ENCODE measurements around the gene CORO2A.
A peak's percentile ranks its signal among the peaks of the same experiment; 100 is the strongest.
"Not testable (repeated sequence)": the region's sequence is repeated elsewhere in the genome, so short reads cannot be mapped to it uniquely, and the experiment has no call there.

The CORO2A gene

DNA sequence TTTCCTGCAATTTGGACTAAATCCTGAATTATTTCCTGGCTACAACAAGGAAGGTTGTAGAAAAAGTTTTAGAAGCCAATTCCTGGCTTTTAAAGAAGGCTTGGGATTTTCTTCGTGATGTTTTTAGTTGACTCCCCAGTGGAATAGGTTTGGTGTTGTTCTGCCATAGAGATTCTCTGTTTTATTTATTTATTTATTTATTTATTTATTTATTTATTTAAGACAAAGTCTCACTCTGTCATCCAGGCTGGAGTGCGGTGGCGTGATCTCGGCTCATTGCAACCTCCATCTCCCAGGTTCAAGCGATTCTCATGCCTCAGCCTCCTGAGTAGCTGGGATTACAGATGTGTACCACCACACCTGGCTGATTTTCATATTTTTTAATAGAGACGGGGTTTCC lies 75.3 kb downstream of the CORO2A start:
- not testable (repeated sequence) for DNase-seq (ENCODE audit: low read depth in 2 of 2)

DNA sequence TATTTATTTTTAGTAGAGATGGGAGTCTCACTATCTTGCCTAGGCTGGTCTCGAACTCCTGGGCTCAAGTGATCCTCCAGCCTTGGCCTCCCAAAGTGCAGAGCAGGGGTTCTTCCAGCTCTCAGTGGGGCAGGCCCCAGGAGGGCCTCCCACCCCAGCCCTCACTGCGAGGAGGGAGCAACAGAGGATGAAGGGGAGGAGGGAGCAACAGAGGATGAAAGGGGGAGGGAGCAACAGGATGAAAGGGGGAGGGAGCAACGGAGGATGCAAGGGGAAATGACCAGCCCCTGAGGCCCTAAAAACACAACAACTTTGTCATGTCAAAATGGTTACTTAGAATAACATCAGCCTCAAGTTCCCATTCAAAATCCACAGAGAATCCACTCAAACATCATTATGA lies 83.4 kb downstream of the CORO2A start:
- DNase-seq (ENCODE audit: low read depth in 2 of 2), result no peak

DNA sequence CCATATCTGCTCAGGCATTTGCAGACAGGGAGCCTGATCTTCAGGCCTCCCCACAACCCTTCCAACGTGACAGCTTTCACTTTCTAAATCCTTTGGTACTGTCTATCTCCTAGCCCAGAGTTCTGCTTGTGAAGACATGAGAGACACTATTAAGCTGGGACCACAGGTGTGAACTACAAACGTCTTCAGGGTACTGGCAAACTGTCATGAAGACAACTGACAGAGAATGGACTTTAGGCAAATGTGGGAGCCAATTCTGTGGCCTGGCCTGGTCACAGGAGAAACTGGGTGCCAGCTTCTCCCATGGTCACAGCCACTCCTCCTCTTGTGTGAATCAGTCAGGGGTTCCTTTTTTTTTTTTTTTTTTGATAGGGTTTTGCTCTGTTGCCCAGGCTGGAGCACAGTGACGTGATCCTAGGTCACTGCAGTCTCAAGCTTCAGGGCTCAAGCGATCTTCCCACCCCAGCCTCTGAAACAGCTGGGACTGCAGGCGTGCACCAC lies 83.9 kb downstream of the CORO2A start:
- no peak for DNase-seq (ENCODE audit: low read depth in 2 of 2)

DNA sequence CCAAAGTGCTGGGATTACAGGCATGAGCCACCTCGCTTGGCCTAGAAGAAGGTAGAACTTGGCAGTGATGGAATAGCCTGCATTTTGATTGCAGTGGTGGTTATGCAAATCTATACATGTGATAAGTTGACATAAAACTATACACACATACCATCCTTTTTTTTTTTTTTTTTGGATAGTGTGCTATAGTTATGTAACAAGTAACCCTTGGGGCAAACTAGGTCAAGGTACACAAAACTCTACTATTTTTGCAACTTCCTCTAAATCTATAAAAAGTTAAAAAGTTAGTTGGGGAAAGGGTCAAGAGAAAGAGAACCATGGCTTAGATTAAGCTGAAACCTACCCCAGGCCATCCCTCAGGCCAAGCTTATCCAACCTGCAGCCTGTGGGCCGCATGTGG lies 84.5 kb downstream of the CORO2A start:
- DNase-seq (ENCODE audit: low read depth in 2 of 2), result no peak

DNA sequence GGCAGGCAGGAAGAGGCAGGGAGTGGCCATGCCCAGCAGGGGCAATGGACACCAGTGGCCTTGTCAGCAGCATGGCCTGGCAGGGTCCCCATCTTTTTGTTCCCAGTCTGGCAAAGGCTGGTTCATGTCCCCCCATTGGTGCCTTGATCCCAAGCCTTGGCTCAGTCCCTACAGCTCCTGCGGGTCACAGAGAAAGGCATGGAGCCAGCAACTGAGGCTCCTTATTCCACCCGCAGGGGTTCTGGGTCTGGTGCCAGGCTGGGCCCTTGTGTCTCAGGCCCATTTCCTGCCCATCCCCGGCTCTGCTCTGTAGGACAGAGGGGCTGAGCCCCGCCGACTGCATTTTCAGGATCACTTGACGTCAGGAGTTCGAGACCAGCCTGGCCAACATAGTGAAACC lies 87.4 kb downstream of the CORO2A start:
- no peak for DNase-seq (ENCODE audit: low read depth in 2 of 2)

- DNase-seq (ENCODE audit: low read depth in 2 of 2), result no peak
Observed at GRCh38 chr9:98104445-98104881, 88.0 kb downstream of the CORO2A start.

DNA sequence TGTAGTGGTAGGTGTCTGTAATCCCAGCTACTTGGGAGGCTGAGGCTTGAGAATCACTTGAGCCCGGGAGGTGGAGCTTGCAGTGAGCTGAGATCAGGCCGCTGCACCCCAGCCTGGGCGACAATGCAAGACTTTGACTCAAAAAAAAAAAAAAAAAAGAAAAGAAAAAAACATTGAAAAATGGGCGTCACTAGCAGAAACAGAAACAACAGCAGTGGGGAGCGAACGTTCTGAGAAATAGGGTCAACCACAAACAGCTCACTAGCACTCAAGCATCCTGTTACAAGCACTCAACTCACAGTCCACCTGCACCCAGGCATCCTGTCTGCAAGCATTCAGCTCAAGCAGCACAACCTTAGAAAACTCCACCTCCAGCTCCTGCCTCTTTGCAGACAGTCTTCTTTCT lies 90.6 kb downstream of the CORO2A start:
- peak; percentile 43 to 52 for DNase-seq (ENCODE audit: low read depth in 2 of 2)

GRCh38 chr9:98101416-98101815 lies 91.0 kb downstream of the CORO2A start:
- DNase-seq (ENCODE audit: low read depth in 2 of 2), result no peak

DNA sequence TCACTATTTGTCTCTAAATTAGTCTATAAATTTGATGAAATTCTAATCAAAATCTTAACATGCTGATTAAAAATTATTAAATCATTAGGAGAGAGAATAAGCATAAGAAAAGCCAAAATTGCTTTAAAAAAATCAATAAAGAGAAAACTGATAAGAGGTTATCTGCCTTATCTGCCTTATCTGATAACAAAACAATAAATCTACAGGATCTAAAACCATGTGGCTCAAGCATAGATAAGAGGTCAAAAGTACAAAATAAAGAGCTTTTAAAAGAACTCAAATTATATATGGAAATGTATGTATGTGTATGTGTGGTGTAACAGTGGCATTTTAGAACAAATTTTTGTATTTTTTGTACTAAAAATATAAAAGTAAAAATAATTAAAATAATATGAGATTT lies 92.0 kb downstream of the CORO2A start:
- no peak for DNase-seq (ENCODE audit: low read depth in 2 of 2)

GRCh38 chr9:98099898-98100297 lies 92.5 kb downstream of the CORO2A start:
- no peak for DNase-seq (ENCODE audit: low read depth in 2 of 2)

- DNase-seq (ENCODE audit: low read depth in 2 of 2), result no peak
Observed at GRCh38 chr9:98099346-98099745, 93.1 kb downstream of the CORO2A start.

- DNase-seq (ENCODE audit: low read depth in 2 of 2), result no peak
Observed at GRCh38 chr9:98097836-98098235, 94.6 kb downstream of the CORO2A start.

DNA sequence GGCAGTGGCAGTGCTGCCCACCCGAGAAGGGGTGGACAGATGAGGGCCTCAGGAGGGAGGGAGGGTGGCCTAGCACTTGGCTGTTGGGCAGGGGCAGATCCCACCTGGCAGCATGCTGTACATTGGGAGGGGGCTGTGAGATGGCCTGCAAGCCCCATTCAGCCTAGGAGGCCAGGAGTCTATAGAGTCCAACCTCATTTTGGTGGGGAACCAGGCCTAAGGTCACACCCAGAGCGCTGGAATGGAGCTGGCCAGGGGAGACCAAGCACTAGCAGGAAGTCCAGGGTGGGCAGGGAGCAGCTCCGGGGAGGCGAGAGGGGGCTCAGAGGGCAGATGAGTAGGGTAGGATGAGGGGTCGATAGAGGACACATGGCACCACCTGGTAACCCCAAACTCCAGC lies 96.3 kb downstream of the CORO2A start:
- no peak for DNase-seq (ENCODE audit: low read depth in 2 of 2)

- DNase-seq (ENCODE audit: low read depth in 2 of 2), result no peak
Observed at GRCh38 chr9:98095401-98095800, 97.0 kb downstream of the CORO2A start.

- no peak for DNase-seq (ENCODE audit: low read depth in 2 of 2)
Observed at GRCh38 chr9:98094851-98095250, 97.6 kb downstream of the CORO2A start.

- DNase-seq (ENCODE audit: low read depth in 2 of 2), result no peak
Observed at GRCh38 chr9:98094316-98094715, 98.1 kb downstream of the CORO2A start.

GRCh38 chr9:98092613-98092931 lies 99.9 kb downstream of the CORO2A start:
- DNase-seq (ENCODE audit: low read depth in 2 of 2), result no peak

- no peak for DNase-seq (ENCODE audit: low read depth in 2 of 2)
Observed at GRCh38 chr9:98091735-98092612, 100.5 kb downstream of the CORO2A start.

DNA sequence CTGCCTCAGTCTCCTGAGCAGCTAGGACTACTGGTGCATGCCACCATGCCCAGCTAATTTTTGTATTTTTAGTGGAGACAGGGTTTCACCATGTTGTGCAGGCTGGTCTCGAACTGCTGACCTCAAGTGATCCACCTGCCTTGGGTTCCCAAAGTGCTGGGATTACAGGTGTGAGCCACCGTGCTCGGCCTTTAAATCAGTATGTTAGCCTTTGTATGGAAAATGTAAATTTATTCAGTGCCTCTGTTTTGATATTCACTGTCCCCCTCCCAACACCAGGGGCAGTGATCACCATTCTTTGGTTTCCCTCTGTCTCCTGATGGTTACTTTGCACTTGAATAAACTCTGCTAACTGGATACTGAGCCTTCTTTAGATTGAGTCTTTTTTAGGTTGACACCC lies 101.8 kb downstream of the CORO2A start:
- not testable (repeated sequence) for DNase-seq (ENCODE audit: low read depth in 2 of 2)

- DNase-seq (ENCODE audit: low read depth in 2 of 2), result no peak
Observed at GRCh38 chr9:98087420-98088354, 104.8 kb downstream of the CORO2A start.

DNA sequence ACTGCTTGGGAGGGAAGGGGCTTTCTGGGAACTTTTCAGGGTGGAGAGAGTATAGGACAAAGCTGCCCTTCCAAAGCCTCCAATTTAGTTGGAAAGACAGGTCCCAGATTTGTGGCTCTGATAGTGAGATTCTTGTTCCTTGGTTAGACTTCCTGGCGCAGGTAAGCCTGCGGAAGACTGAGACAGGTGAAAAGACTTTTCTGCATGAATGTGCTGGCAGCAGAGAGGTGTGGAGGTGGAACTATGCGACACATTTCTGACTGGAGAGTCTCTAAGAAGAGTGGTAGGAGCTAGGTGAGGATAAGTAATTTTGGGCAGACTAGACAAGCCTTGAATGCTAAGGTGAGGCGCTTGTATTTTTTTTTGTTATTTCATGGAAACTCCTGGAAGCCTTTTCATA lies 106.0 kb downstream of the CORO2A start:
- DNase-seq (ENCODE audit: low read depth in 2 of 2), result no peak

DNA sequence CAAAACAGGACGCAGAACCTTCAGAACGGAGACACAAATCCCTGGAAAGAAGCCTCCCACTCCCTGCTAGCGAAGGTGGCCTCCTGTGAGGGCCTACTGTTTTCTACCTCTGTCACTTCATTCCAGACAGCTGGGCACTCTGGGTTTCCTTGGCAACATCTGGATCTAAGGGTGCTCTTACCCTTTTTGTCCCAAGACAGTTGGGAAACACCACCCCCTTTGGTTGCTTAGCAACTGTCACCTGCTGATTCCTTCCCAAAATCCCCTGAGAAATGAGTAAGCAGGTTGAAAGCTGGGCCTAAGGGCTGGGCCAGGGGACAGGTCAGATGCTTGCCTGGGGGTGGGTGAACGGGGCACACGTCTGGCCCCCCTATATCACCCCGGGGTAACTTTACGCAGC lies 106.5 kb downstream of the CORO2A start:
- DNase-seq (ENCODE audit: low read depth in 2 of 2), result no peak

DNA sequence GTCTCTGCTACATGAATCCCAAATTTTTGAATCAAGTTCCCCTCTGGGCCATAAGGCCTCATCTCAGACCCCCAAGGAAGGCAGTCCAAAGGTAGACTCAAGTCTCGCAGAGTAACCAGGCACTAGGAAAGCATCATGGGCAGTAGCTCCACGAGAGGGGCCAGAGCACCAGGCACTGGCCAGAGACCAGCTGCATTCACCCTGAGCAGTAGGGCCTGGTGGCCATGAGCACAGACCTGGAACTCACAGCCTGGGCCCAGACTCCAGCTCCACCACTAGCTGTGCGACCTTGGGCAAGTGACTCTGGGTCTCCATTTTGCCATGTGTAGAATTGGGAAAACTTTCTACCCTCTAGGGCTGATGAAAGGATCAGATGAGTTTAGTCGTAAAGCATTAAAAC lies 107.4 kb downstream of the CORO2A start:
- no peak for DNase-seq (ENCODE audit: low read depth in 2 of 2)

Data from stimulated activated CD4-positive, alpha-beta T cell treated with anti-CD3 and anti-CD28 coated beads, Interleukin-12 subunit alpha, Interleukin-12 subunit beta, amount 100 ng/mL, for 24 hours (primary cell).